Fibroblast of upper back skin (primary cell): ENCODE results near the gene SOX15.
A peak's percentile ranks its signal among the peaks of the same experiment; 100 is the strongest.

Experiments used
- DNase-seq: peaks from one replicate; pipeline ENCODE4 v3.0.0-alpha.2; 2013

The SOX15 gene

DNA sequence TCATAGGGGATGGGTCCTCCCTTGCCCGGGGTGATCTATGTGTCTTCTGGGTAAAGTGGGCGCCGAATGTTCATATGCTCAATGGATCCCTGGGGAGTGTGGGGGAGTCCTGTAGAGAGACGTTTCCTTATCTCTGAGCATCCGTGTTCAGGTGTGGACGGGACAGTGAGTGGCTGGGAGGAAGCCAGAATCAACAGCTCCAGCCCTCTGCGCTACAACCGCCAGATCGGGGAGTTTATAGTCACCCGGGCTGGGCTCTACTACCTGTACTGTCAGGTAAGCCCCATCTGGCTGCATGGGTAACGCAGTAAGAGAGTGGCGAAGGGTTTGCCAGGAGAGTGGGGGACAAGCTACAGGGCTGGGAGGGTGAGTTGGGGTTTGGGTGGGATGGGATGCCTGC is 33.3 kb downstream of the SOX15 start:
- no peak for DNase-seq

DNA sequence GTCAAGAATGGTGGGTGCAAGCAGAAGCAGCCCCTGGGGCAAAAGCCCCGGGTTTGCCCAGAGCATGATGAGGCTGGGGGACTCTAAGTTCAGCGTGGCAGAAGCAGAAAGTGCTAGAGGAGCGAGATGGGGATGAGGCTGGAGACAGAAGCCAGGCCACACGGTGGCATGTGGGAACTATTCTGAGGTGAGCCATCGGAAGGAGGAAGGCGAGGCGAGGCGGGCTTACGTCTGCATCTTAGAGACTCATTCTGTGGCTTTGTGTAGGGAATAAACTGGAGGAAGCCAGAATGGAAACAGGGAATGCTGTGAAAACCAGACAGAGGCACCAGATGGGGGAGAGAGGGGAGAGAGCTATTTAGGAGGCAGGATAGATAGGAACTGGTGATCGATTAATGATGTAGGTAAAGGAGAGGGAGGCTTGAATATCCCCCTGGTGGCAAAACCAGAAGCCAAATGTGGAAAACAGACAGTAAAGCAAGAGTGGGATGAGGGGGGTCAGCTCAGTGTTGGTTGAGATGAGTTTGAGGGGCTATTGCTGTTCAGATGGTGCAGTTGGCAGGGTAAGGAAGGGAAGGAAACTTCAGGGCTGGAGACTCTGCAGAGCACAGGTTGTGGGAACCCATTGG is 34.5 kb downstream of the SOX15 start:
- DNase-seq: no peak

DNA sequence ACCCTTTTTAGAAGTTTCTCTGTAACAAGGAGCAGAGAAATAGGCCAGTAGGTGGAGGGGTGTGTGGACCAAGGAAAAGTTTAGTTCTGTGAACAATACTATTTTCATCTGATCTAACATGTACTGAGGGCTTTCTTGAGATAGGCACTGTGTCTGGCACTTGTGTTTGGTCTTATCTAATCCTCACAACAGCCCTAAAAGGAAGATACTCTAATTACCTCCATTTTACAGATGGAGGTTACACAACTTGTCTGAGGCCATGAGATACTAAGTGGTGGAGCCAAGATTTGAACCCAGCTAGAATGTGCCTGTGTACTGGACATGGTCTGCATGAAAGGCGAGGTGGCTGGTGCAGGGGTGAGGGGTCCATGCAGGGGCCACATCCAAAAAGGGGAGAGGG is 36.5 kb downstream of the SOX15 start:
- DNase-seq: no peak

DNA sequence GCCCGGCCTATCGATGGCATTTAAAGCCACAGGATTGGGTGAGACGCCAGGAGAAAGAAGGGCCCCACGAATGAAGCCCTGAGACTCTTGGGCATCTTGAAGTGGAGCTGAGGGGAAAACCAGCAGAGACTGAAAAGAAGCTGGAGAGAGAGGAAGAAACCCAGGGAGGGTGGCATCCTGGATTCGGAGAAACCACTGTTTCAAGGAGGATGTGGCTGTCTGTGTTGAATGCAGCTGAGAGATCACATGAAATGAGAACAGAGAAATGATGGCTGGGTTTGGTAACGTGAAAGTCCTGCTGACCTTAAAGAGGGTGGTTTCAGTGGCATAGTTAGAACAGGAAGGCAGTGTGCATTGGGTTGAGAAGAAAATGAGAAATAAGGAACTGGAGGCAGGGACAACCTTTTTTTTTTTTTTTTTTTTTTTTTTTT is 37.3 kb downstream of the SOX15 start:
- no peak for DNase-seq

DNA sequence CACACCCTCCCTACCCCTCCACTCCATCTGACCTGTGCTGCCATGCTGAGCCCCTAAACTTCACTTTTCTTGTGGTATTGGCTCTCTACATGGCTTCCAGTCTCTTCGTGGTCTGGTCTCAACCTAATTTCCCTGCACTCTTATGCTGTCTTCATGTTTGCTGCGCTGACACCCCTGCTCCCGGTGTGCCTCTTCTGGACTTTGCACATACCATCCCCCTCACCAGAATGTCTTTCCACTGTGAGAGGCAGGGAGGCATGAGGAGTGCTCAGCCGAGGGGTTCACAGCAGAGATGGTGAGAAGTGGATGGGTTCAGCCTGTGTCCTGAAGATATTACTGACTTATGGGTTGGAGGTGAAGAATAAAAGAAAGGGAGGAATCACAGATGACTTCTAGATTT is 38.5 kb downstream of the SOX15 start:
- DNase-seq: no peak

DNA sequence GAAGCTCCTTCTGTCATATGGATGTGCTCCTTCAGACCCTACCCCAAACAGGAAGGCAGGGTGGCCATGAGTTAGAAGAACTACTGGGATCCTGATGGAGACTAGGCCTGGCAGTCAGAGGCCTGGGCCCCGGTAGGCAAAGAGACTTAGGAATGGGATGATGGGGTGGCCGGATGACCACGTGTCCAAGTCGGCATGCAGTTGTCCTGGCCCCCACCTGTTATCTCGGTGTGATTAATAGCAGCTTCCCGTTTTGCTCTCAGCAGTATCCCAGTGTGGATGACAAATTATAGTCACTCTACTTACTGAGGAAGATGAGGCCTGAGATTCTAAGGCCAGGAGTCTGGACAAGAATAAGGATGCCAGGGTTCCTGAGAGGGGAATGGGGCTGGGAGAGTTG is 39.5 kb downstream of the SOX15 start:
- no peak for DNase-seq

DNA sequence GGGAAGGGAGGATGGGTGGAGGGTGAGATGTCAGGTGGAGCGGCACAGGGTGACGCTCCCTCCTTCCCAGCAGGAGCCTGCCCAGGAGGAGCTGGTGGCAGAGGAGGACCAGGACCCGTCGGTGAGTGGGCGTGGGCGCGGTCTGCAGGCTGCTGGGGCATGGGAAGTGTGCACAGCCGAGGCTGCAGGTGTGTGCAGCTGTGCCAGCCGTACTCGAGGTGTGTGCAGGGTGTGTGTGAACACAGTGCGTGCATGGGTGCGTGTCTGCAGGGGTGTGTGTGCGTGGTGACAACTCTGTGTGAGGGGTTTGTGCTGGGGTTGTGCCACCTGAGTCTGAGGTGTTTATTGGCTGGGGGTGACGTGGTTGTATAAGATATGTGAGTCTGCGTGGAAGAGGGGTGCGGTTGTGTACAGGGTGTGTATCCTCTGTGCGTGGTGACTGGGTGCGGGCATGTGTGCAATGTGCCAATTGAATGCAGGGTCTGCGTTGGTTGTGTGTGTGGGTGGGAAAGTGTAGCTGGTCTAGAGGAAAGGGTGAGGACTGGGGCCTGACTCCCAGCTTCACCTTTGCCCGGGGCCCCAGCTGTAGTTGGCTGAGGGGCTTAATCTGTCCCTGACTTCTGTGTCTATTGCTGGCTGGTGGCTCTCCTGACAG is 40.4 kb downstream of the SOX15 start:
- no peak for DNase-seq

DNA sequence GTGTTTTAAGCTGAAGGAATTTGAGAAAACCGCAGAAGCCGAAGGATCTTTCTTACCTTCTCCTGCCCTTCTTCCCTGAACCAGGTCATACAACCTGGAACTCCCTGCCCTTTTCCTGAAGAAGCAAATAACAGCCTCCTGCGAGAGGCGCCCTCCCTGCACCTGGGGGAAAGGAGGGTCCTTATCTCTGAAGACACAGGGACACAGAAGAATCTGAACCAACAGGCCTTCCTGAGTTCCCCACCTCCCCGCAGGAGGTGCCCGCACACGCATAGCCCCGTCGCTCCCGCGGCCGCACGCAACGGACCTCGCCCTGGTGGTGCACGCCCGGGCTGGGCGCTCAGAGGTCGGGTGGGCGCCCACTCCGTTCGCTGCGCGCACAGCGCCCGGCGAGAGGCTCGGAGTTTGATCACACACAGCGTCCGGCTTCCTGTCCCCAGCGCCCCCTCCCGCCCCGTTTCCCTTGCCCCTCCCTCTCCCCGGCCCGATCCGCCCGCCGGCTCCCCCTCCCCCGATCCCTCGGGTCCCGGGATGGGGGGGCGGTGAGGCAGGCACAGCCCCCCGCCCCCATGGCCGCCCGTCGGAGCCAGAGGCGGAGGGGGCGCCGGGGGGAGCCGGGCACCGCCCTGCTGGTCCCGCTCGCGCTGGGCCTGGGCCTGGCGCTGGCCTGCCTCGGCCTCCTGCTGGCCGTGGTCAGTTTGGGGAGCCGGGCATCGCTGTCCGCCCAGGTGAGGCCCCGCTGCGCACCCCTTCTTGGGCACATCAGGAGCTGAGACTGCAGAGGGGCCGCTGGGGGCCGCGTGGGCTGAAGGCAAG is 41.1 kb downstream of the SOX15 start, which contains the start of gene TNFSF12:
TNFSF12 (plus strand) TSS at position 474 of the 816 bp plus-strand sequence; CDS start at position 570, 96 bp downstream.
- peak; percentile 28 for DNase-seq

DNA sequence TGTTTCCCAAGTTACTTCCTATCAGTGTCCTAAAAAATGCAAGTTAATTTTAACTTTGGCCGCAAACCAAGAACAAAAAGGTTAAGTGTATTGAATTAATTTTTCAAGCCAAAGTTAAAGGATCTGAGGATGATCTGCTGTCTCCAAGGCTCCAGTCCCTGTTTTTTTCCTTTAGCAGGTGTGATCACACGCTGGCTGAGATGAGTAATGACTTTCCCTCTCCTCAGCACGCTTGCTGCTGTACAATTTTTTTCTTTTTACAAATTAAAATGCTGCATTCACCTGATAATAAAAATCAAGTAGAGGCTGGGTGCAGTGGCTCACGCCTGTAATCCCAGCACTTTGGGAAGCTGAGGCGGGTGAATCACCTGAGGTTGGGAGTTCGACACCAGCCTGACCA is 45.0 kb downstream of the SOX15 start:
- no peak for DNase-seq

DNA sequence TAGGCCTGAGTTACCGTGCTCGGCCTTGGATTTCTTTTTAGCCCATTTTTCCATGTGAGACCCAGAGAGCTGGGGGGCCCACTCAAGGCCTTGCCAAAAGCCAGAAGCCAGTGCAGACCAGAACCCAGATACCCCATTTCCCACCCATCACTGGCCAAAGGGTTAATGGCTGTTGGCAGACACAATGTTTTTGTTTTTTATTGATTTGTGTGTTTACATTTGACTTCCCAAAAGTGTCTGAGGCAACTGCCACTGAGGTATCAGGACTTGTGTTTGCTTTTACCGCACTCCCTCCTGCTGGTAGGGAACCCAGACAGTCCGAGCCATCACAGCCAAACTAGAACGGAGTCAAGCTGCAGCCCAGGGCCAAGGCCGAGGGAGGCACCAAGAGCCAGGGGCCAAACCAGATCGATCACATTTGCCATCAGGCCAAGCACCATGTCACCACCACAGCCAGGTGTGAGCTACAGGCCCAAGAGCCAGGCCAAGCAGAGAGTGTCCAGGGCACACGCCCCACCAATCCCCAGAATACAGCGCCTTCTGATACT is 48.7 kb downstream of the SOX15 start:
- no peak for DNase-seq

DNA sequence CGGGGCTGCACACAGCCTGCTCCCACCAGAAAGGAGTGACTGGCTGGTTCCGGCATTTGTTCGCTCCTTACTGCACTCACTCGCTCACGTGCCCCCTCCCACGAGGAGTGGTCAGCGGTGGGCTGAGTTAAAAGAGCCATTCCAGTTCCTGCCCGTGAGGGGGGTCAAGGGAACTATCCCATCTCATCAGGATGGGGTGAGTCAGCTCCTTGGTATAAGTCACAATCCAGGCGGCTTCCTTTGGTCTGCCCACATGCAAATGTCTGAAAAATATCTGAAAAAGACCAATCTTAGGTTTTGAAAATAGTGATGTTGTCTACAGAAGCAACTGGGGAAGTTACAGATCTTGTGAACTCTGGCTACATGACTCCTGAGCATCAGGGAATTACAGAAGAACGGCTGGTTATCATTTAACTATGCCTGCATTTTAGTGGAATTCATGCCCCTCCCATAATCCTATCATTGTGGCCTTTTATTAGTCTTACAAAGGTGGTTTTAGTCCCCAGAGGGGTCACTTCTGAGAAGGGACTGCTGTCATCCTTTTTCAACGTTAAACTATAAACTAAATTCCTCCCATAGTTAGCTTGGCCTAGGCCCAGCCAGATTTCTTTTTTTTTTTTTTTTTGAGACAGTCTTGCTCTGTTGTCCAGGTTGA is 50.9 kb downstream of the SOX15 start:
- peak; percentile 48 for DNase-seq
